ENCODE results near the gene YTHDF1.

YTHDF1 gene

GRCh38 chr20:63166193-63167020, 49.5 kb downstream of the YTHDF1 start:
- Histone ChIP-seq H3K4me3 (ENCODE audit: low read depth, low read length) (no peak overlapping the region), H3K4me1 (ENCODE audit: control insufficient read depth, insufficient read depth, low read length) (no peaks in the 10 kb centered on the region), H3K9me3 (ENCODE audit: control insufficient read depth, insufficient read depth, low read depth, low read length) (no peaks in the 10 kb centered on the region), H3K27ac (ENCODE audit: extremely low read depth, low read depth, low read length) (no peak overlapping the region), H3K36me3 (ENCODE audit: control insufficient read depth in 2 of 2, insufficient read depth in 1 of 2, low read length in 2 of 2) (no peaks in the 10 kb centered on the region)
- CTCF ChIA-PET, result interaction anchor here (0.6 kb wide), 1 partner anchor 11 kb away, joined by 3 read pairs; no protein-coding TSS in a partner anchor
- POLR2A ChIA-PET, result no interaction called here
- TF ChIP-seq ZNF280D (tag by site-specific recombination; IDR thresholded peaks at IDR 0.05) (no peak), ZNF777 (tag by site-specific recombination; IDR thresholded peaks at IDR 0.05; ENCODE audit: borderline replicate concordance) (no peak), ZNF664 (tag by site-specific recombination; IDR thresholded peaks at IDR 0.05) (no peak), REPIN1 (tag by site-specific recombination; IDR thresholded peaks at IDR 0.05; ENCODE audit: low read depth) (no peak), ZNF513 (tag by site-specific recombination; IDR thresholded peaks at IDR 0.05) (no peak), ZSCAN30 (tag by site-specific recombination; IDR thresholded peaks at IDR 0.05) (no peak), ZBTB17 (tag by site-specific recombination; IDR thresholded peaks at IDR 0.05) (no peak), ZNF133 (tag by site-specific recombination; IDR thresholded peaks at IDR 0.05) (no peak), SETDB1 (IDR thresholded peaks at IDR 0.05; ENCODE audit: insufficient read length, low read length) (no peak), ZNF530 (tag by site-specific recombination; IDR thresholded peaks at IDR 0.05; ENCODE audit: low read depth) (no peak), ZBTB44 (tag by site-specific recombination; IDR thresholded peaks at IDR 0.05) (no peak), KLF16 (tag by site-specific recombination; IDR thresholded peaks at IDR 0.05) (no peak), ZNF677 (tag by site-specific recombination; IDR thresholded peaks at IDR 0.05) (no peak), YY1 (tag by site-specific recombination; IDR thresholded peaks at IDR 0.05) (no peak), ZNF18 (tag by site-specific recombination; IDR thresholded peaks at IDR 0.05) (no peak), ZNF791 (tag by site-specific recombination; IDR thresholded peaks at IDR 0.05) (no peak), ZSCAN16 (tag by site-specific recombination; IDR thresholded peaks at IDR 0.05) (no peak), ZNF660 (tag by site-specific recombination; IDR thresholded peaks at IDR 0.05) (no peak), SP2 (tag by site-specific recombination; IDR thresholded peaks at IDR 0.05) (no peak)
